SK-N-SH treated with all-trans-retinoic acid at 6 μM for 48 hours (cell line): Measurements from ENCODE around the gene TTYH2.
"Not testable (repeated sequence)": the region's sequence is repeated elsewhere in the genome, so short reads cannot be mapped to it uniquely, and the experiment has no call there.

ENCODE experiments used
- ATAC-seq: fragments of 200-7000 bp; cut with Tn5 transposase; 3 replicates; pipeline ENCODE4 v1.9.1; 2020; ENCODE audit warnings: mild to moderate bottlenecking, moderate library complexity
- ARNTL ChIP-seq: fragments of 450-650 bp; formaldehyde crosslinking; IDR thresholded peaks from 2 replicates; pipeline ENCODE4 v1.5.0; 2020; ENCODE audit warnings: low read depth, mild to moderate bottlenecking, moderate library complexity, borderline replicate concordance
- BACH2 ChIP-seq: fragments of 250-450 bp; sonication (Bioruptor Pico); IDR thresholded peaks from 2 replicates; pipeline ENCODE4 v1.9.0; 2021; ENCODE audit warnings: mild to moderate bottlenecking, borderline replicate concordance
- CSDC2 ChIP-seq: fragments of 250-450 bp; sonication (Bioruptor Pico); IDR thresholded peaks from 2 replicates; pipeline ENCODE4 v1.5.0; 2020; ENCODE audit warnings: mild to moderate bottlenecking, moderate library complexity
- CSRNP3 ChIP-seq: fragments of 250-450 bp; sonication (Bioruptor Pico); IDR thresholded peaks from 2 replicates; pipeline ENCODE4 v1.5.1; 2021; ENCODE audit warnings: mild to moderate bottlenecking, moderate library complexity
- ESRRG ChIP-seq: fragments of 250-450 bp; sonication (Bioruptor Pico); IDR thresholded peaks from 2 replicates; pipeline ENCODE4 v1.6.1; 2021; ENCODE audit warnings: mild to moderate bottlenecking
- GLIS3 ChIP-seq: fragments of 250-450 bp; sonication (Bioruptor Pico); IDR thresholded peaks from 2 replicates; pipeline ENCODE4 v1.5.0; 2020; ENCODE audit warnings: mild to moderate bottlenecking, moderate library complexity
- ISL1 ChIP-seq: fragments of 250-450 bp; sonication (Bioruptor Pico); IDR thresholded peaks from 2 replicates; pipeline ENCODE4 v2.1.2; 2022; ENCODE audit warnings: mild to moderate bottlenecking, moderate library complexity
- OSR1 ChIP-seq: fragments of 250-450 bp; sonication (Bioruptor Pico); IDR thresholded peaks from 2 replicates; pipeline ENCODE4 v1.8.0; 2022; ENCODE audit warnings: moderate library complexity, mild to moderate bottlenecking, inconsistent platforms
- PATZ1 ChIP-seq: fragments of 250-450 bp; sonication (Bioruptor Pico); IDR thresholded peaks from 2 replicates; pipeline ENCODE4 v1.8.0; 2020; ENCODE audit warnings: mild to moderate bottlenecking, moderate library complexity, borderline replicate concordance
- POU6F1 ChIP-seq: fragments of 250-450 bp; sonication (Bioruptor Pico); IDR thresholded peaks from 2 replicates; pipeline ENCODE4 v1.8.0; 2021; ENCODE audit warnings: low read depth, mild to moderate bottlenecking, moderate library complexity, borderline replicate concordance
- RARB ChIP-seq: fragments of 250-450 bp; sonication (Bioruptor Pico); IDR thresholded peaks from 2 replicates; pipeline ENCODE4 v1.8.0; 2021; ENCODE audit warnings: mild to moderate bottlenecking, moderate library complexity
- SNAI2 ChIP-seq: fragments of 250-450 bp; sonication (Bioruptor Pico); IDR thresholded peaks from 2 replicates; pipeline ENCODE4 v1.5.0; 2020; ENCODE audit warnings: mild to moderate bottlenecking, moderate library complexity
- TCF4 ChIP-seq: fragments of 250-450 bp; sonication (Bioruptor Pico); IDR thresholded peaks from 2 replicates; pipeline ENCODE4 v1.8.0; 2021; ENCODE audit warnings: mild to moderate bottlenecking, moderate library complexity, borderline replicate concordance
- TOX ChIP-seq: fragments of 250-450 bp; sonication (Bioruptor Pico); IDR thresholded peaks from 2 replicates; pipeline ENCODE4 v1.8.0; 2021; ENCODE audit warnings: mild to moderate bottlenecking, moderate library complexity, borderline replicate concordance
- TSHZ2 ChIP-seq: fragments of 250-450 bp; sonication (Bioruptor Pico); IDR thresholded peaks from 2 replicates; pipeline ENCODE4 v1.5.0; 2020; ENCODE audit warnings: mild to moderate bottlenecking, moderate library complexity
- ZC3H10 ChIP-seq: fragments of 250-450 bp; sonication (Bioruptor Pico); IDR thresholded peaks from 2 replicates; pipeline ENCODE4 v1.5.1; 2021; ENCODE audit warnings: mild to moderate bottlenecking, moderate library complexity
- ZFP3 ChIP-seq: fragments of 250-450 bp; sonication (Bioruptor Pico); IDR thresholded peaks from 2 replicates; pipeline ENCODE4 v1.5.0; 2020; ENCODE audit warnings: mild to moderate bottlenecking, moderate library complexity
- ZNF565 ChIP-seq: fragments of 450-650 bp; formaldehyde crosslinking; conservative IDR thresholded peaks from 2 replicates; pipeline ENCODE4 v1.5.0; 2020; ENCODE audit warnings: low read depth, mild to moderate bottlenecking, moderate library complexity
- ZNF8 ChIP-seq: fragments of 450-650 bp; formaldehyde crosslinking; IDR thresholded peaks from 2 replicates; pipeline ENCODE4 v1.5.0; 2020; ENCODE audit warnings: mild to moderate bottlenecking, moderate library complexity

The TTYH2 gene

GRCh38 chr17:74281799-74282198, 68.4 kb downstream of the TTYH2 start:
- no peak for TF ChIP-seq OSR1 (CRISPR knock-in tag)
- no peak for TF ChIP-seq BACH2 (CRISPR knock-in tag)
- no peak for TF ChIP-seq PATZ1
- no peak for TF ChIP-seq ISL1 (CRISPR knock-in tag)
- no peak for TF ChIP-seq POU6F1 (CRISPR knock-in tag)
- no peak for TF ChIP-seq ZNF8
- no peak for TF ChIP-seq SNAI2 (CRISPR knock-in tag)
- no peak for TF ChIP-seq ARNTL (CRISPR knock-in tag)
- no peak for TF ChIP-seq TOX (CRISPR knock-in tag)
- TF ChIP-seq GLIS3 (CRISPR knock-in tag), result no peak
- no peak for TF ChIP-seq ZC3H10 (CRISPR knock-in tag)
- TF ChIP-seq TCF4 (CRISPR knock-in tag), result no peak
- TF ChIP-seq ZNF565 (CRISPR knock-in tag), result no peak
- no peak for ATAC-seq

- ATAC-seq, result not testable (repeated sequence)
Measured at GRCh38 chr17:74282274-74282586, 68.9 kb downstream of the TTYH2 start.

- TF ChIP-seq ESRRG (CRISPR knock-in tag) (no peak), POU6F1 (CRISPR knock-in tag) (no peak), GLIS3 (CRISPR knock-in tag) (no peak), RARB (CRISPR knock-in tag) (no peak), OSR1 (CRISPR knock-in tag) (no peak), ZNF8 (no peak), CSDC2 (CRISPR knock-in tag) (no peak), ZFP3 (CRISPR knock-in tag) (no peak), TCF4 (CRISPR knock-in tag) (no peak), ZNF565 (CRISPR knock-in tag) (no peak), TSHZ2 (no peak), TOX (CRISPR knock-in tag) (no peak)
- ATAC-seq, result no peak
Measured at GRCh38 chr17:74282587-74283370, 69.4 kb downstream of the TTYH2 start.

- no peak for ATAC-seq
- TF ChIP-seq POU6F1 (CRISPR knock-in tag) (no peak), CSRNP3 (CRISPR knock-in tag) (no peak), TCF4 (CRISPR knock-in tag) (no peak), OSR1 (CRISPR knock-in tag) (no peak), PATZ1 (no peak), ESRRG (CRISPR knock-in tag) (no peak), CSDC2 (CRISPR knock-in tag) (no peak)
Measured at GRCh38 chr17:74283371-74283673, 70.0 kb downstream of the TTYH2 start.
